Right lobe of liver (tissue), 6 donors: ENCODE measurements around the gene ERI3. TPM values are rescaled to one million over a fixed set of nuclear protein-coding genes. Genes with fewer than 3 reads are reported as not detected.

Experiments used
- ATAC-seq, 4 donors: fragments of 200-7000 bp; cut with Tn5 transposase; one replicate each; pipeline ENCODE4 v1.9.1; 2020; ENCODE audit warnings: mild to moderate bottlenecking in 4 of 4, moderate library complexity in 4 of 4
- DNase-seq, 3 donors: peaks; one replicate each; pipeline ENCODE4 v3.0.0-alpha.2; 2020
- H3K27ac ChIP-seq, 3 donors: fragments of 200-600 bp; one replicate each; pipeline ENCODE4 v1.8.0; 2022
- H3K27me3 ChIP-seq, 2 donors: fragments of 200-600 bp; one replicate each; pipeline ENCODE4 v1.8.0; 2022
- H3K36me3 ChIP-seq, 4 donors: fragments of 200-600 bp; sonication (generic) in 1 of 4; one replicate each; pipeline versions ENCODE4 v1.5.1 to v1.8.0; 2017 to 2022; ENCODE audit warnings: control low read depth in 1 of 4
- H3K4me1 ChIP-seq, 4 donors: fragments of 200-600 bp; sonication (generic) in 1 of 4; one replicate each; pipeline versions ENCODE4 v1.5.1 to v1.8.0; 2017 to 2022; ENCODE audit warnings: control low read depth in 1 of 4
- H3K4me3 ChIP-seq, 3 donors: fragments of 200-600 bp; one replicate each; pipeline ENCODE4 v1.8.0; 2022
- H3K9me3 ChIP-seq, 4 donors: fragments of 200-600 bp; sonication (generic) in 1 of 4; one replicate each; pipeline versions ENCODE4 v1.5.1 to v1.8.0; 2017 to 2022; ENCODE audit warnings: control low read depth in 1 of 4
- CTCF ChIP-seq, 4 donors: fragments of 200-600 bp in 3 of 4; fragments of 450-650 bp in 1 of 4; IDR thresholded peaks; one replicate each; pipeline versions ENCODE4 v1.5.1 to v1.8.0; 2016 to 2022; ENCODE audit warnings: antibody characterized with exemption in 4 of 4, mild to moderate bottlenecking in 2 of 4
- POLR2A ChIP-seq: fragments of 450-650 bp; IDR thresholded peaks from one replicate; pipeline ENCODE4 v1.6.1; 2017; ENCODE audit warnings: antibody characterized with exemption, mild to moderate bottlenecking
- WGBS: methylation state at CpG from one replicate; pipeline ENCODE4 v1.1.6; 2018; ENCODE audit warnings: low coverage, low lambda C conversion rate; ENCODE audit not compliant: insufficient coverage; ENCODE audit errors: missing lambda C conversion rate; 5-methylcytosine and 5-hydroxymethylcytosine counted together
- intact Hi-C, 2 donors: fragments of 100-400 bp; cut with DNase I; formaldehyde crosslinking; loops; one replicate each; pipeline versions ENCODE4 v1.11.2 to v1.14.1; 2022
- total RNA-seq, 6 experiments: library from RNA; depleted of rRNA in 2 of 6; stranded (reverse); fragments of >200 nt in 2 of 6; fragmentation: NEBNext Ultra II Directional in 3 of 6; extraction: Animal tissue kit (Norgen Biotek cat#: 25700) in 3 of 6; gene quantifications; one replicate each; pipeline versions ENCODE4 v1.1.0 to v1.2.4, GENCODE V29; 2016 to 2023
- donor health status: DM: no; HTN: yes; CAD: no.
- donor health status: DM: no; HTN: no; CAD: no.
- donor health status: DM: no; HTN: no; CAD: no.
- donor health status: DM: no; HTN: yes; CAD: no.
- donor health status: DM: no; HTN: yes; CAD: no.

The ERI3 gene
- total RNA-seq, 6 experiments from 2014 or later: 20.6 to 30.6 (median 23.8) TPM

- no peaks in the 10 kb centered on the region for H3K9me3 ChIP-seq
- intact Hi-C loops: no loop called here
These were observed 18.4 kb downstream of the ERI3 start for GRCh38 chr1:44336668-44337067.

GRCh38 chr1:44334968-44335367, 20.1 kb downstream of the ERI3 start:
- Histone ChIP-seq H3K9me3 (no peaks in the 10 kb centered on the region), H3K27me3 (no peaks in the 10 kb centered on the region), H3K27ac (no peak overlapping the region), H3K4me3 (no peak overlapping the region), H3K4me1 (no peaks in the 10 kb centered on the region), H3K36me3 (peaks cover 0 to 19% (median 3%) of the 10 kb centered on the region in 4 donors)
- intact Hi-C loops: no loop called here
- no peak for ATAC-seq
- TF ChIP-seq CTCF (IDR thresholded peaks at IDR 0.05) (no peak), POLR2A (no peak)
- 100% methylated on average over 2 of the region's 3 CpGs for WGBS
- DNase-seq: no peak

More at GRCh38 chr1:44336668-44337067, 18.4 kb downstream of the ERI3 start:
- no peak overlapping the region for H3K27ac ChIP-seq
- H3K4me1 ChIP-seq: no peaks in the 10 kb centered on the region
- H3K27me3 ChIP-seq: no peaks in the 10 kb centered on the region
- no peak overlapping the region for H3K4me3 ChIP-seq
- TF ChIP-seq POLR2A: no peak
- TF ChIP-seq CTCF (IDR thresholded peaks at IDR 0.05): no peak
- no peak for DNase-seq
- peaks cover 0 to 19% (median 3%) of the 10 kb centered on the region in 4 donors for H3K36me3 ChIP-seq
- WGBS: 71% methylated on average over 3 of the region's 3 CpGs
- ATAC-seq: no peak

- ATAC-seq (no peak), DNase-seq (no peak)
- no peaks in the 10 kb centered on the region for H3K9me3 ChIP-seq
- TF ChIP-seq POLR2A: no peak
- TF ChIP-seq CTCF (IDR thresholded peaks at IDR 0.05): no peak
- intact Hi-C loops: no loop called here
- no peaks in the 10 kb centered on the region for H3K27me3 ChIP-seq
- peaks cover 0 to under 1% (median under 1%) of the 10 kb centered on the region in 4 donors for H3K4me1 ChIP-seq
- no peak overlapping the region for H3K27ac ChIP-seq
- 70% methylated on average over 6 of the region's 6 CpGs for WGBS
- H3K36me3 ChIP-seq: peaks cover 0 to 13% (median 3%) of the 10 kb centered on the region in 4 donors
- no peak overlapping the region for H3K4me3 ChIP-seq
These were observed 21.7 kb downstream of the ERI3 start for GRCh38 chr1:44333376-44333775.

GRCh38 chr1:44332505-44332904, 22.6 kb downstream of the ERI3 start:
- intact Hi-C loops: no loop called here
- H3K27me3 ChIP-seq: no peaks in the 10 kb centered on the region
- DNase-seq: no peak
- WGBS: 88% methylated on average over 6 of the region's 9 CpGs
- no peak overlapping the region for H3K4me3 ChIP-seq
- H3K36me3 ChIP-seq: peaks cover 0 to 8% (median 3%) of the 10 kb centered on the region in 4 donors
- H3K4me1 ChIP-seq: peaks cover 0 to 9% (median 5%) of the 10 kb centered on the region in 4 donors
- no peak overlapping the region for H3K27ac ChIP-seq
- no peak for TF ChIP-seq POLR2A
- H3K9me3 ChIP-seq: no peaks in the 10 kb centered on the region
- no peak for ATAC-seq

GRCh38 chr1:44330935-44331334, 24.1 kb downstream of the ERI3 start:
- no peak for DNase-seq
- WGBS: 100% methylated on average over 1 of the region's 2 CpGs
- H3K27ac ChIP-seq: no peak overlapping the region
- TF ChIP-seq CTCF (IDR thresholded peaks at IDR 0.05) (no peak), POLR2A (no peak)
- ATAC-seq: no peak
- H3K36me3 ChIP-seq: peaks cover 0 to 5% (median 0%) of the 10 kb centered on the region in 4 donors
- H3K4me3 ChIP-seq: no peak overlapping the region
- no peaks in the 10 kb centered on the region for H3K27me3 ChIP-seq
- no peaks in the 10 kb centered on the region for H3K9me3 ChIP-seq
- intact Hi-C loops: no loop called here
- H3K4me1 ChIP-seq: peaks cover 0 to 14% (median 9%) of the 10 kb centered on the region in 4 donors
